GM18951 (cell line): ENCODE measurements around the gene CASP8AP2.
"Not testable (repeated sequence)": the region's sequence is repeated elsewhere in the genome, so short reads cannot be mapped to it uniquely, and the experiment has no call there.

Experiments
- POLR2A ChIP-seq: IDR thresholded peaks from 4 replicates; pipeline ENCODE4 v1.6.1; 2011; ENCODE audit warnings: mild to moderate bottlenecking; ENCODE audit not compliant: insufficient read length, insufficient read depth; ENCODE audit errors: extremely low read depth
- in situ Hi-C: fragments of 300-500 bp; cut with MboI; formaldehyde crosslinking; loops from one replicate; pipeline ENCODE4 v1.12.0; 2022; ENCODE audit warnings: low sequenced_read_pairs, mixed read lengths, inconsistent platforms; ENCODE audit not compliant: unreplicated experiment

The CASP8AP2 gene

GRCh38 chr6:89834884-89835792 lies 5.5 kb downstream of the CASP8AP2 start:
- in situ Hi-C loops = no loop called here
- no peak for TF ChIP-seq POLR2A

GRCh38 chr6:89836639-89837222 lies 7.1 kb downstream of the CASP8AP2 start:
- no peak for TF ChIP-seq POLR2A
- in situ Hi-C loops = no loop called here

- in situ Hi-C loops = no loop called here
- TF ChIP-seq POLR2A = no peak
Measured at GRCh38 chr6:89840538-89840937, 10.9 kb downstream of the CASP8AP2 start.

- in situ Hi-C loops = no loop called here
Measured at GRCh38 chr6:89842228-89842627, 12.5 kb downstream of the CASP8AP2 start.

GRCh38 chr6:89843070-89843469 lies 13.4 kb downstream of the CASP8AP2 start:
- in situ Hi-C loops = no loop called here
- TF ChIP-seq POLR2A = no peak

More at GRCh38 chr6:89842228-89842627, 12.5 kb downstream of the CASP8AP2 start:
- no peak for TF ChIP-seq POLR2A

GRCh38 chr6:89847513-89847912 lies 17.8 kb downstream of the CASP8AP2 start:
- in situ Hi-C loops = not testable (repeated sequence)

- TF ChIP-seq POLR2A = no peak
- in situ Hi-C loops = no loop called here
Measured at GRCh38 chr6:89853068-89853467, 23.4 kb downstream of the CASP8AP2 start.

GRCh38 chr6:89858041-89858440 lies 28.4 kb downstream of the CASP8AP2 start:
- TF ChIP-seq POLR2A = no peak
- in situ Hi-C loops = no loop called here

- in situ Hi-C loops = no loop called here
- TF ChIP-seq POLR2A = no peak
Measured at GRCh38 chr6:89859744-89860143, 30.1 kb downstream of the CASP8AP2 start.

GRCh38 chr6:89862273-89862672 lies 32.6 kb downstream of the CASP8AP2 start:
- no peak for TF ChIP-seq POLR2A
- in situ Hi-C loops = no loop called here

GRCh38 chr6:89862698-89863097 lies 33.0 kb downstream of the CASP8AP2 start:
- in situ Hi-C loops = no loop called here
- TF ChIP-seq POLR2A = no peak

GRCh38 chr6:89866024-89866678 lies 36.5 kb downstream of the CASP8AP2 start:
- in situ Hi-C loops = no loop called here

GRCh38 chr6:89873721-89874120 lies 44.0 kb downstream of the CASP8AP2 start:
- in situ Hi-C loops = no loop called here
- no peak for TF ChIP-seq POLR2A

More at GRCh38 chr6:89866024-89866678, 36.5 kb downstream of the CASP8AP2 start:
- TF ChIP-seq POLR2A = no peak

GRCh38 chr6:89874438-89874837 lies 44.8 kb downstream of the CASP8AP2 start:
- in situ Hi-C loops = no loop called here
- no peak for TF ChIP-seq POLR2A
